Trophoblast cell (in vitro differentiated cells and primary cell): ENCODE results near the gene KDM6B.

Experiments used
- DNase-seq, 2 donors: peaks; one replicate each; pipeline ENCODE4 v3.0.0-alpha.2; 2016
- H2AFZ ChIP-seq: 2 replicates; pipeline ENCODE4 v1.6.1; 2013; ENCODE audit warnings: low read length, moderate library complexity, mild to moderate bottlenecking; ENCODE audit not compliant: insufficient read depth, poor library complexity
- H2AK5ac ChIP-seq: 2 replicates; pipeline ENCODE4 v1.6.1; 2013; ENCODE audit warnings: mild to moderate bottlenecking, low read length
- H2BK120ac ChIP-seq: 2 replicates; pipeline ENCODE4 v1.6.1; 2013; ENCODE audit warnings: low read length, mild to moderate bottlenecking, moderate library complexity; ENCODE audit not compliant: insufficient read depth, poor library complexity
- H2BK12ac ChIP-seq: 2 replicates; pipeline ENCODE4 v1.6.1; 2013; ENCODE audit warnings: mild to moderate bottlenecking, low read length, moderate library complexity
- H2BK5ac ChIP-seq: 2 replicates; pipeline ENCODE4 v1.6.1; 2013; ENCODE audit warnings: low read length, low read depth, moderate library complexity, mild to moderate bottlenecking; ENCODE audit not compliant: poor library complexity
- H3K14ac ChIP-seq: 2 replicates; pipeline ENCODE4 v1.6.1; 2013; ENCODE audit warnings: mild to moderate bottlenecking, low read length
- H3K18ac ChIP-seq: 2 replicates; pipeline ENCODE4 v1.6.1; 2013; ENCODE audit warnings: mild to moderate bottlenecking, low read length
- H3K23ac ChIP-seq: 2 replicates; pipeline ENCODE4 v1.6.1; 2013; ENCODE audit warnings: low read length
- H3K27ac ChIP-seq: 2 replicates; pipeline ENCODE4 v1.5.1; 2013; ENCODE audit warnings: low read depth, mild to moderate bottlenecking, inconsistent platforms, low read length, moderate library complexity
- H3K27me3 ChIP-seq: 2 replicates; pipeline ENCODE4 v1.6.1; 2013; ENCODE audit warnings: inconsistent platforms, mild to moderate bottlenecking, low read length, moderate library complexity; ENCODE audit not compliant: insufficient read depth
- H3K36me3 ChIP-seq, 2 experiments: 1 replicate in 1 of 2; 2 replicates in 1 of 2; pipeline ENCODE4 v1.6.1; 2013; ENCODE audit warnings: low read length in 2 of 2, mild to moderate bottlenecking in 2 of 2, moderate library complexity in 1 of 2; ENCODE audit not compliant: insufficient read depth in 2 of 2, control insufficient read depth in 1 of 2
- H3K4ac ChIP-seq: 2 replicates; pipeline ENCODE4 v1.6.1; 2013; ENCODE audit warnings: low read depth, mild to moderate bottlenecking, low read length, moderate library complexity
- H3K4me1 ChIP-seq, 2 experiments: 1 replicate in 1 of 2; 2 replicates in 1 of 2; pipeline ENCODE4 v1.6.1; 2013; ENCODE audit warnings: low read length in 2 of 2, mild to moderate bottlenecking in 2 of 2, moderate library complexity in 1 of 2; ENCODE audit not compliant: insufficient read depth in 2 of 2, control insufficient read depth in 1 of 2
- H3K4me2 ChIP-seq: 2 replicates; pipeline ENCODE4 v1.6.1; 2013; ENCODE audit warnings: inconsistent platforms, mild to moderate bottlenecking, low read length, moderate library complexity
- H3K4me3 ChIP-seq: 2 replicates; pipeline ENCODE4 v1.5.1; 2013; ENCODE audit warnings: mild to moderate bottlenecking, low read depth, low read length, inconsistent platforms
- H3K79me1 ChIP-seq: one replicate; pipeline ENCODE4 v1.6.1; 2013; ENCODE audit warnings: low read length
- H3K79me2 ChIP-seq: 2 replicates; pipeline ENCODE4 v1.6.1; 2013; ENCODE audit warnings: low read length, mild to moderate bottlenecking; ENCODE audit not compliant: control insufficient read depth, insufficient read depth, poor library complexity
- H3K9ac ChIP-seq: 2 replicates; pipeline ENCODE4 v1.6.1; 2013; ENCODE audit warnings: mild to moderate bottlenecking, low read length
- H3K9me3 ChIP-seq: 2 replicates; pipeline ENCODE4 v1.6.1; 2013; ENCODE audit warnings: low read depth, mild to moderate bottlenecking, control low read depth, inconsistent platforms, low read length; ENCODE audit not compliant: insufficient read depth
- H4K12ac ChIP-seq: 2 replicates; pipeline ENCODE4 v1.6.1; 2013; ENCODE audit warnings: low read depth, mild to moderate bottlenecking, low read length, moderate library complexity
- H4K8ac ChIP-seq: 2 replicates; pipeline ENCODE4 v1.6.1; 2013; ENCODE audit warnings: low read depth, mild to moderate bottlenecking, low read length, moderate library complexity
- H4K91ac ChIP-seq: one replicate; pipeline ENCODE4 v1.6.1; 2013; ENCODE audit warnings: low read depth, mild to moderate bottlenecking, low read length, moderate library complexity
- WGBS: extraction: QIAGEN DNeasy Blood & Tissue Kit; methylation state at CpG from one replicate; pipeline ENCODE4 v1.1.7; 2013; ENCODE audit warnings: missing lambda C conversion rate; ENCODE audit not compliant: insufficient read length, insufficient coverage; ENCODE audit errors: extremely low coverage; 5-methylcytosine and 5-hydroxymethylcytosine counted together

KDM6B gene

DNA sequence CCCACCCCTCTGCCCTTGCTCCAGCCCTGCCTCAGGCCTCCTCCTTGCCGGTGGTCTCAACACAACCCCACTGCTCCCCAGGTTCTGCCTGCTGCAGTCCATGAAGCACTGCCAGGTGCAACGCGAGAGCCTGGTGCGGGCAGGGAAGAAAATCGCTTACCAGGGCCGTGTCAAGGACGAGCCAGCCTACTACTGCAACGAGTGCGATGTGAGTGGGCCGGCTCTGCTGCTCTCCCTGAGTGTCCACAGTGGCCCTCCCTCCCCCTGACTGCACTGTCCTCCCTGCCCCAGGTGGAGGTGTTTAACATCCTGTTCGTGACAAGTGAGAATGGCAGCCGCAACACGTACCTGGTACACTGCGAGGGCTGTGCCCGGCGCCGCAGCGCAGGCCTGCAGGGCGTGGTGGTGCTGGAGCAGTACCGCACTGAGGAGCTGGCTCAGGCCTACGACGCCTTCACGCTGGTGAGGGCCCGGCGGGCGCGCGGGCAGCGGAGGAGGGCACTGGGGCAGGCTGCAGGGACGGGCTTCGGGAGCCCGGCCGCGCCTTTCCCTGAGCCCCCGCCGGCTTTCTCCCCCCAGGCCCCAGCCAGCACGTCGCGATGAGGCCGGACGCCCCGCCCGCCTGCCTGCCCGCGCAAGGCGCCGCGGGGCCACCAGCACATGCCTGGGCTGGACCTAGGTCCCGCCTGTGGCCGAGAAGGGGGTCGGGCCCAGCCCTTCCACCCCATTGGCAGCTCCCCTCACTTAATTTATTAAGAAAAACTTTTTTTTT lies 19.1 kb downstream of the KDM6B start:
- H3K4ac ChIP-seq: no peak overlapping the region
- no peak overlapping the region for H4K8ac ChIP-seq
- DNase-seq: no peak
- no peak overlapping the region for H4K12ac ChIP-seq
- H3K4me1 ChIP-seq: peaks cover 16 to 31% of the 10 kb centered on the region in 2 experiments
- H2AK5ac ChIP-seq: no peak overlapping the region
- H3K18ac ChIP-seq: peak overlapping the region; percentile 39
- H3K4me3 ChIP-seq: no peak overlapping the region
- no peaks in the 10 kb centered on the region for H3K27me3 ChIP-seq
- no peak overlapping the region for H2BK120ac ChIP-seq
- H3K23ac ChIP-seq: no peak overlapping the region
- no CpG with 5 or more reads among the region's 51 CpGs for WGBS
- H3K4me2 ChIP-seq: no peak overlapping the region
- no peak overlapping the region for H3K9ac ChIP-seq
- H3K14ac ChIP-seq: no peak overlapping the region
- peaks cover 19% of the 10 kb centered on the region for H3K79me1 ChIP-seq
- H3K79me2 ChIP-seq: peaks cover 2% of the 10 kb centered on the region
- H2AFZ ChIP-seq: no peak overlapping the region
- no peak overlapping the region for H4K91ac ChIP-seq
- H3K27ac ChIP-seq: no peak overlapping the region
- peaks cover 57 to 63% of the 10 kb centered on the region in 2 experiments for H3K36me3 ChIP-seq
- H3K9me3 ChIP-seq: peaks cover 4% of the 10 kb centered on the region
- H2BK5ac ChIP-seq: no peak overlapping the region
- H2BK12ac ChIP-seq: no peak overlapping the region

DNA sequence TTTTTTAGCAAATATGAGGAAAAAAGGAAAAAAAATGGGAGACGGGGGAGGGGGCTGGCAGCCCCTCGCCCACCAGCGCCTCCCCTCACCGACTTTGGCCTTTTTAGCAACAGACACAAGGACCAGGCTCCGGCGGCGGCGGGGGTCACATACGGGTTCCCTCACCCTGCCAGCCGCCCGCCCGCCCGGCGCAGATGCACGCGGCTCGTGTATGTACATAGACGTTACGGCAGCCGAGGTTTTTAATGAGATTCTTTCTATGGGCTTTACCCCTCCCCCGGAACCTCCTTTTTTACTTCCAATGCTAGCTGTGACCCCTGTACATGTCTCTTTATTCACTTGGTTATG lies 19.6 kb downstream of the KDM6B start:
- Histone ChIP-seq H3K27me3 (no peaks in the 10 kb centered on the region), H2AFZ (no peak overlapping the region), H4K8ac (no peak overlapping the region), H3K4me3 (no peak overlapping the region), H3K9me3 (peaks cover 4% of the 10 kb centered on the region), H4K12ac (no peak overlapping the region), H3K79me2 (peaks cover 2% of the 10 kb centered on the region), H3K79me1 (peaks cover 19% of the 10 kb centered on the region), H3K4me1 (peaks cover 18 to 36% of the 10 kb centered on the region in 2 experiments), H2BK12ac (no peak overlapping the region), H2BK5ac (no peak overlapping the region), H3K4me2 (no peak overlapping the region), H3K23ac (no peak overlapping the region), H2BK120ac (no peak overlapping the region), H3K14ac (no peak overlapping the region), H4K91ac (no peak overlapping the region), H3K36me3 (peaks cover 51 to 58% of the 10 kb centered on the region in 2 experiments), H3K4ac (no peak overlapping the region), H3K9ac (no peak overlapping the region), H3K27ac (no peak overlapping the region), H3K18ac (no peak overlapping the region), H2AK5ac (no peak overlapping the region)
- WGBS: no CpG with 5 or more reads among the region's 21 CpGs
- DNase-seq: no peak

DNA sequence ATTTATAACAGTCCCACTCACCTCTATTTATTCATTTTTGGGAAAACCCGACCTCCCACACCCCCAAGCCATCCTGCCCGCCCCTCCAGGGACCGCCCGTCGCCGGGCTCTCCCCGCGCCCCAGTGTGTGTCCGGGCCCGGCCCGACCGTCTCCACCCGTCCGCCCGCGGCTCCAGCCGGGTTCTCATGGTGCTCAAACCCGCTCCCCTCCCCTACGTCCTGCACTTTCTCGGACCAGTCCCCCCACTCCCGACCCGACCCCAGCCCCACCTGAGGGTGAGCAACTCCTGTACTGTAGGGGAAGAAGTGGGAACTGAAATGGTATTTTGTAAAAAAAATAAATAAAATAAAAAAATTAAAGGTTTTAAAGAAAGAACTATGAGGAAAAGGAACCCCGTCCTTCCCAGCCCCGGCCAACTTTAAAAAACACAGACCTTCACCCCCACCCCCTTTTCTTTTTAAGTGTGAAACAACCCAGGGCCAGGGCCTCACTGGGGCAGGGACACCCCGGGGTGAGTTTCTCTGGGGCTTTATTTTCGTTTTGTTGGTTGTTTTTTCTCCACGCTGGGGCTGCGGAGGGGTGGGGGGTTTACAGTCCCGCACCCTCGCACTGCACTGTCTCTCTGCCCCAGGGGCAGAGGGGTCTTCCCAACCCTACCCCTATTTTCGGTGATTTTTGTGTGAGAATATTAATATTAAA lies 20.2 kb downstream of the KDM6B start:
- no peak overlapping the region for H3K23ac ChIP-seq
- peak overlapping the region; percentile 48 for H3K4me2 ChIP-seq
- no peak overlapping the region for H3K18ac ChIP-seq
- H4K8ac ChIP-seq: no peak overlapping the region
- no CpG with 5 or more reads among the region's 31 CpGs for WGBS
- H3K27ac ChIP-seq: no peak overlapping the region
- H3K36me3 ChIP-seq: peaks cover 48 to 52% of the 10 kb centered on the region in 2 experiments
- no peak overlapping the region for H3K14ac ChIP-seq
- DNase-seq: no peak
- H3K9ac ChIP-seq: no peak overlapping the region
- peaks cover 18 to 37% of the 10 kb centered on the region in 2 experiments for H3K4me1 ChIP-seq
- H3K27me3 ChIP-seq: no peaks in the 10 kb centered on the region
- H3K9me3 ChIP-seq: peaks cover 4% of the 10 kb centered on the region
- H2BK120ac ChIP-seq: no peak overlapping the region
- H2BK5ac ChIP-seq: no peak overlapping the region
- no peak overlapping the region for H3K4me3 ChIP-seq
- no peak overlapping the region for H2AK5ac ChIP-seq
- peaks cover 19% of the 10 kb centered on the region for H3K79me1 ChIP-seq
- H4K12ac ChIP-seq: no peak overlapping the region
- H3K79me2 ChIP-seq: peaks cover 2% of the 10 kb centered on the region
- H3K4ac ChIP-seq: no peak overlapping the region
- H2AFZ ChIP-seq: no peak overlapping the region
- no peak overlapping the region for H4K91ac ChIP-seq
- no peak overlapping the region for H2BK12ac ChIP-seq

DNA sequence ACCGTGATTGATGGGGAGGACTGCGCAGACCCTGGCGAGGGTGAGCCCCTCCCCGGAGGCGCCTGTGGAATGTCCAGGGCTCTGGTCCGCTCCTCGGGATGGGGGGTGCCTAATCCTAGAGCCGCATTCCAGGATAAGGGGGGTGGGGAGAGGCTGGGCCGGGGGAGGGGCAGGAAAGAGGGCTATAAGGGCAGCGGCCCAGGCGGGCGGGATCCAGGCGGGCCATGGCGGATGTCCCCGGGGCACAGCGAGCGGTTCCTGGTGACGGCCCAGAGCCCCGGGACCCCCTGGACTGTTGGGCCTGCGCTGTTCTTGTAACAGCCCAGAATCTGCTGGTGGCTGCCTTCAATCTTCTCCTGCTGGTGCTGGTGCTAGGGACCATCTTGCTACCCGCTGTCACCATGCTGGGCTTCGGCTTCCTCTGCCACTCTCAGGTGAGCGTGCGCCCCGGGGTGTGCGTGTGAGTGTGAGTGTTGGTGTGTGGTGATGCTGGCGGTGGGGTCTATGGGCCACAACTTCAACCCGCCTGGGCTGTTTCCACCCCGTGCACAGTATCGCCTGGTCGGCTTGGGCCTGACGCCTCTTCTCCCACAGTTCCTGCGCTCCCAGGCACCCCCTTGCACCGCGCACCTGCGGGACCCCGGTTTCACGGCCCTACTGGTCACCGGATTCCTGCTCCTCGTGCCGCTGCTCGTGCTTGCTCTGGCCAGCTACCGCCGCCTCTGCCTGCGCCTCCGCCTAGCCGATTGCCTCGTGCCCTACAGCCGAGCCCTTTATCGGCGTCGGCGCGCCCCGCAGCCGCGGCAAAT lies 21.0 kb downstream of the KDM6B start, which contains the start of gene TMEM88:
TSS of gene TMEM88 (plus strand) at position 216 of the 809 bp plus-strand sequence. CDS start at position 225, 9 bp downstream.
- H2BK5ac ChIP-seq: no peak within 1 kb of the TSS
- no peak for DNase-seq
- H4K8ac ChIP-seq: no peak within 1 kb of the TSS
- peaks cover 19% of the 10 kb centered on the region for H3K79me1 ChIP-seq
- H4K12ac ChIP-seq: peak within 1 kb of the TSS; percentile 38
- H3K23ac ChIP-seq: no peak within 1 kb of the TSS
- H2BK120ac ChIP-seq: no peak within 1 kb of the TSS
- peak within 1 kb of the TSS; percentile 13 for H3K14ac ChIP-seq
- H3K27ac ChIP-seq: peak within 1 kb of the TSS; percentile 8
- H3K9ac ChIP-seq: peak within 1 kb of the TSS; percentile 18
- peak within 1 kb of the TSS; percentile 78 for H3K4me2 ChIP-seq
- peaks cover 18 to 37% of the 10 kb centered on the region in 2 experiments for H3K4me1 ChIP-seq
- H2AFZ ChIP-seq: no peak within 1 kb of the TSS
- no peaks in the 10 kb centered on the region for H3K27me3 ChIP-seq
- peak within 1 kb of the TSS; percentile 65 for H3K4me3 ChIP-seq
- no peak within 1 kb of the TSS for H2BK12ac ChIP-seq
- H3K36me3 ChIP-seq: peaks cover 44% of the 10 kb centered on the region in 2 experiments
- peaks cover 4% of the 10 kb centered on the region for H3K9me3 ChIP-seq
- H3K4ac ChIP-seq: no peak within 1 kb of the TSS
- H2AK5ac ChIP-seq: no peak within 1 kb of the TSS
- WGBS: no CpG with 5 or more reads among the region's 57 CpGs
- peaks cover 2% of the 10 kb centered on the region for H3K79me2 ChIP-seq
- H3K18ac ChIP-seq: peak within 1 kb of the TSS; percentile 6
- H4K91ac ChIP-seq: no peak within 1 kb of the TSS
